ENCODE data around the gene AFG3L2. TPM values are rescaled to one million over a fixed set of nuclear protein-coding genes. Genes with fewer than 3 reads are reported as not detected.

The AFG3L2 gene
- total and polyA plus RNA-seq, 2 of the 13 experiments (the other 11 are each of a cell fraction or from before 2014, with no cell fraction given), result 28.6 to 86.9 TPM

GRCh38 chr18:12312976-12313375 is 64.1 kb downstream of the AFG3L2 start:
- ATAC-seq (no peak), FAIRE-seq (no peak), DNase-seq (ENCODE audit: low spot score) (no peak)
- H4K20me1 ChIP-seq (ENCODE audit: insufficient read depth, low read length), result no peaks in the 10 kb centered on the region
- ChIA-PET CTCF (ENCODE audit: low intra/inter-chr PET ratio, low total read pairs) (no interaction called here), POLR2A (interaction anchor here (1.5 kb wide), 1 partner anchor 64 kb away, joined by 6 read pairs; the partner anchor contains the start of gene AFG3L2)
- no peak overlapping the region for H3K4me2 ChIP-seq (ENCODE audit: low read depth, low read length)
- no peak overlapping the region for H3K9ac ChIP-seq (ENCODE audit: insufficient read depth, low read depth, low read length)
- no peaks in the 10 kb centered on the region for H3K9me3 ChIP-seq (ENCODE audit: low read length)
- H3K27ac ChIP-seq (ENCODE audit: extremely low read length, insufficient read depth, low read length), result no peak overlapping the region
- H3K4me3 ChIP-seq (replicated peaks in 1 of 3; ENCODE audit: insufficient read depth in 1 of 3, low read depth in 2 of 3, low read length in 3 of 3), result no peak overlapping the region
- H2AFZ ChIP-seq (ENCODE audit: low read length), result no peak overlapping the region
- intact Hi-C loops (cut with micrococcal nuclease; ENCODE audit: unreplicated experiment), result no loop called here
- BruUV-seq (replicated peaks), result no TSS peak
- H3K4me1 ChIP-seq (ENCODE audit: insufficient read depth, low read length), result peaks cover 10% of the 10 kb centered on the region
- H3K79me2 ChIP-seq (ENCODE audit: insufficient read depth, low read length), result no peaks in the 10 kb centered on the region
- in situ Hi-C loops (cut with HindIII; ENCODE audit: extremely low pct_ligation_motif_present, low pct_unique_long_range_greater_than_20kb), result no loop called here
- no peak for TF ChIP-seq SAP130 (CRISPR knock-in tag; IDR thresholded peaks at IDR 0.05; ENCODE audit: low read depth)
- TF ChIP-seq XRCC5 (optimal IDR thresholded peaks at IDR 0.05; ENCODE audit: low read length), result no peak
- no peak for TF ChIP-seq YEATS2 (CRISPR knock-in tag; IDR thresholded peaks at IDR 0.05; ENCODE audit: borderline replicate concordance)
- peaks cover 0 to 5% of the 10 kb centered on the region in 2 experiments; a peak in 1 of 5 replicates for H3K27me3 ChIP-seq (ENCODE audit: control insufficient read depth in 1 of 2, insufficient read depth in 2 of 2, low read length in 2 of 2)
- H3K36me3 ChIP-seq (replicated peaks in 1 of 2; ENCODE audit: control insufficient read depth in 1 of 2, insufficient read depth in 2 of 2, low read length in 2 of 2), result 0 out of 5 replicates have a peak, but pooled peaks cover 0 to 5% of the 10 kb centered on the region in 2 experiments

GRCh38 chr18:12310762-12311161 is 66.3 kb downstream of the AFG3L2 start:
- FAIRE-seq (no peak), DNase-seq (ENCODE audit: low spot score) (no peak), ATAC-seq (no peak)
- H2AFZ ChIP-seq (ENCODE audit: low read length), result no peak overlapping the region
- BruUV-seq (replicated peaks), result no TSS peak
- no peak for TF ChIP-seq TFE3 (CRISPR knock-in tag; IDR thresholded peaks at IDR 0.05)
- TF ChIP-seq REST (IDR thresholded peaks at IDR 0.05; ENCODE audit: borderline replicate concordance in 1 of 2, low read depth in 1 of 2, low read length in 2 of 2), result peak; percentile 50 to 90
- TF ChIP-seq TCF7L2 (IDR thresholded peaks at IDR 0.05; ENCODE audit: low read depth, low read length), result no peak
- peak; percentile 47; the same call in 1 of the 2 replicates for TF ChIP-seq MIER2 (CRISPR knock-in tag; IDR thresholded peaks at IDR 0.05)
- H3K4me1 ChIP-seq (ENCODE audit: insufficient read depth, low read length), result peaks cover 29% of the 10 kb centered on the region
- WGBS (ENCODE audit: low lambda C conversion rate), result 97% methylated on average over 6 of the region's 6 CpGs
- H3K27me3 ChIP-seq (ENCODE audit: control insufficient read depth in 1 of 2, insufficient read depth in 2 of 2, low read length in 2 of 2), result peaks cover 6 to 25% of the 10 kb centered on the region in 2 experiments
- H3K4me2 ChIP-seq (ENCODE audit: low read depth, low read length), result no peak overlapping the region
- H3K9me3 ChIP-seq (ENCODE audit: low read length), result no peaks in the 10 kb centered on the region
- H3K79me2 ChIP-seq (ENCODE audit: insufficient read depth, low read length), result no peaks in the 10 kb centered on the region
- intact Hi-C loops (cut with micrococcal nuclease; ENCODE audit: unreplicated experiment), result no loop called here
- ChIA-PET CTCF (ENCODE audit: low intra/inter-chr PET ratio, low total read pairs) (no interaction called here), POLR2A (no interaction called here)
- no peak overlapping the region for H3K27ac ChIP-seq (ENCODE audit: extremely low read length, insufficient read depth, low read length)
- in situ Hi-C loops (cut with HindIII; ENCODE audit: extremely low pct_ligation_motif_present, low pct_unique_long_range_greater_than_20kb), result no loop called here
- H3K4me3 ChIP-seq (replicated peaks in 1 of 3; ENCODE audit: insufficient read depth in 1 of 3, low read depth in 2 of 3, low read length in 3 of 3), result no peak overlapping the region
- H3K36me3 ChIP-seq (replicated peaks in 1 of 2; ENCODE audit: control insufficient read depth in 1 of 2, insufficient read depth in 2 of 2, low read length in 2 of 2), result 0 out of 5 replicates have a peak, but pooled peaks cover 0 to 5% of the 10 kb centered on the region in 2 experiments
- no peak overlapping the region for H3K9ac ChIP-seq (ENCODE audit: insufficient read depth, low read depth, low read length)
- H4K20me1 ChIP-seq (ENCODE audit: insufficient read depth, low read length), result no peaks in the 10 kb centered on the region

Data from HepG2 (cell line).